T-helper 1 cell (primary cell): ENCODE data around the gene OSBPL10.

Experiments used
- DNase-seq, 5 donors: peaks; one replicate each; pipeline ENCODE4 v3.0.0-alpha.2; 2012 to 2020

Gene OSBPL10

DNA sequence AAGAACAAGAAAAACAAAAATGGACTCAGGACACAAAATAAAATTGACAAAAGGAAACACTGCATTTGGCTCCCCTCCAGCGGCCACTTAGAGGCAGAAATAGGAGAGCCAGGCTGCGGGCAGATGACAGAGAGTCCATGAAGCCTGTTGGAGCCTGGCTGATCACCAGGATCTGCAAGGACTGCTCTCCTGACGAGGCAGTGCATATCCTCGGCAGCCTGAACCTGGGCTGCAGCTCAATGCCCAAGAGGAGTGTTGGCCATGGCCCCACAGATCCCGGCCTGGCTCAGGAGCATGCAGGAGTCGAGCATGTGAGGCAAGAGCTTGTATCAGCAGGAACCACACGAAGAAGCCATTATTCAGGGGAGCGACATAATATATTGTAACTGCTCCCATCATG, 248.5 kb downstream of the OSBPL10 start:
- DNase-seq = no peak

DNA sequence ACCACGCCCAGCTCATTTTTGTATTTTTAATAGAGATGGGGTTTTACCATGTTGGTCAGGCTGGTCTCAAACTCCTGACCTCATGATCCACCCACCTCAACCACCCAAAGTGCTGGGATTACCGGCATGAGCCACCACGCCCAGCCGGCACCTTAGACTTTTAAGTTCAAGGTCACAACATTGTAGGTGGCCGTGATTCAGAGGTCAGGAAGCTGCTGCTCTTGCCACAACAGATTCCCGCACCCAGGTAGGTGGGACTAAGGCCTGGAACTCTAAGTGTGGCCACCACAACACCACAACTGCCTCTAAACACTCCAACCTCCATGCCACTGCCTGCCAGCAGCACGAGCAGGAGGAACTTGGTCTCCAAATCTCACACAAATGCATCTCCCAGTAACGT, 251.5 kb downstream of the OSBPL10 start:
- DNase-seq = no peak

DNA sequence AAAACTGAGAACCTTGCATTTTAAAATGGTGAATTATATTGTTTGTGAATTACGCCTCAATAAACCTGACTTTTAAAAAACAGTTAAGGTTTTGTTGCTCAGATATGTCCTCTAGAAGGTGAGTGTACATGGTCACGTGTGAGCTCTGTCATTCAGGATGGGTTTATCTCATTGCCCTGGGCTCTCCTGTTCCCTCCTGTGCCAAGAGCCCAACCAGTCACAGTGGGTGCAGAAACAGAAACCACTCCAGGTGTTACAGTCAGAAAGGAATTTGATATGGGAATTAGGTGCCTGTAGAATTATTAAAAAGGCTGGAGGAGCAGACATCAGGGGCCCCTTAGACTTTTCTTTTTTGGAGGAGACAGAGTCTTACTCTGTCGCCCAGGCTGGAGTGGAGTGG, 252.0 kb downstream of the OSBPL10 start:
- DNase-seq = no peak

DNA sequence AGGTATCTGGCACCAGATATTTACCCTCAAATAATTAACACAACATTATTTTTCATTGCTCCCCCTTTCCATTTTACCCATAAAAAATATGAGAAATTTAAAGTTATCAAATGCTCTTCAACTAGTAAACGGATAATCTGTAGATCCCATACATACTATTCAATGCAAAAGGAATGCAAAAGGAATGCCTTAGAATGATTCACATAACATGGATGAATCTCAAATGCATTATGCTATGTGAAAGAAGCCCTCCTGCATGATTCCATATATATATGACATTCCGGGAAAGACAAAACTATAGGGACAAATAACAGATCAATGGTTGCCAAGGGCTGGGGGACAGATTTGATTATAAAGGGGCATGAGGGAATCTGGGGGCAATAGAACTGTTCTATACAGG, 252.7 kb downstream of the OSBPL10 start:
- DNase-seq = no peak

DNA sequence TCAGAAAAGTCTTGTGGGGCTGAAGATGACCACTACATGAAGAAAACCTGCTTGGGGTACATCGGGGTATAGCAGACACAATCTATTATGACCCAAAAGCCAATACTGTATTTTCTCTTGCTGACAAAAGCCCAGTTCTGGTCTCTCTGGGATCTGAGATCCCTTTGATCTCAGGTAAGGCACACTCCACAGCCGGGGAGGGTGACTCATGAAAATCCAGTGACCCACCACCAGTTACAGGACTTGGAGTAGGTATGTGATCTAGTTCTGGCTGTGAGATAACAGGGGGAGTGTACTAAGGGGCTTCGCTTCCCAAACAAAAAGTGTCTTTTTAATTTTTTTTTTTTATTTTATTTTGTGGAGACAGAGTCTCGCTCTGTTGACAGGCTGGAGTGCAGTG, 255.1 kb downstream of the OSBPL10 start:
- DNase-seq = no peak

DNA sequence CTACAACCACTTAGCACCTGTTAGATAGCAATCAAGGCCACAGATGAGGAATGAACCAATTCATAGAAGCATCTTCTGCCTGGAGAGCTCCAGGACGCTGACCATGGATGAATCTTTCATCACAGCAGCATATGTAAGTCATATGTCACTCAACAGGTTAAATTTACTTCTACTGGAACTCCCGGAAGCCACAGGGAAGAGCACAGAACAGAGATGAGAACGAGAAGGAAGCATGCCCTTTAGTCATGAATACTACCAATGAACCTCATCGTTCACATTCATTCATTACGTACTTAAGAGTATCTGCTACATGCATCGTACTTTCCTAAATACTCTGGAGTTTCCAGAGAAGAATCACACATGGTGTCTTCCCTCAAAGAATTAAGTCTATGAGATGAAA, 255.5 kb downstream of the OSBPL10 start:
- no peak for DNase-seq

DNA sequence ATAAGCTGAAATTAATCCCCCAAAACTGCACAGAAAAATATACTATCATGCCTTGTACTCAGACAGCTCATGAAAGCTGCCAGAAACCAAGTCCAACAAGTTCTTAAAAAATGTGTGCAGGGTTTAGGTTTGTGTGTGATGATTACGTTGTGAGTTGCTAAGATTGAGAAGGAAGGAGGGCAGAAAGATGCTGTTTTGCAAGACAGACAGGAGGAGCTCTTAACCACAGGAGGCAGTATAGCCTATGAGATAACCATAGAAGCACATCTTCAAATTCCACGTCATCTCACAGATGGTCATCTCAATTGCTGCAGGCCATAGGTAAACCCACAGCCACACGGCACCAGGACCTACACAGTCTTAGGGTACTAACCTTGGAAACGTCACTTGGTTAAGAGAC, 256.4 kb downstream of the OSBPL10 start:
- peak in 1 of 5 donors; percentile 55 for DNase-seq

DNA sequence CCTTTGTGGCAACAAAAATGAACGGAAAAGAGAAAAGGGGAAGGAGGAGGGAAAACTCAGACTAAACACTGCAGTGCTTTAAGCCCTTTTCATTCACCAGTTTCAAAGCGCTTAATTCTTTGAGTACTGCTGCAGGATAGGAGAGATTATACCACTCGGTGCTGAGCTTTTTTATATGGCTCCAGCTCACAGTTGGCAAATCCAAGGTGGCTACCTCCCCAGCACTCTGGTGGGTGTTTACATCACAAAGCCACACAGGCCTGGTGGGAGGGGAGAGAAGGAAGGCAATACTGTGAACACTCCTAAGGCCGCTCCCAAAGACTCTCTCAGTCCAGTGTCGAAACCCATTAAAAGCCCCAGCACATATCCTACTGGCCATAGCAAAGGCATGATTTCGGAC, 256.9 kb downstream of the OSBPL10 start:
- no peak for DNase-seq

DNA sequence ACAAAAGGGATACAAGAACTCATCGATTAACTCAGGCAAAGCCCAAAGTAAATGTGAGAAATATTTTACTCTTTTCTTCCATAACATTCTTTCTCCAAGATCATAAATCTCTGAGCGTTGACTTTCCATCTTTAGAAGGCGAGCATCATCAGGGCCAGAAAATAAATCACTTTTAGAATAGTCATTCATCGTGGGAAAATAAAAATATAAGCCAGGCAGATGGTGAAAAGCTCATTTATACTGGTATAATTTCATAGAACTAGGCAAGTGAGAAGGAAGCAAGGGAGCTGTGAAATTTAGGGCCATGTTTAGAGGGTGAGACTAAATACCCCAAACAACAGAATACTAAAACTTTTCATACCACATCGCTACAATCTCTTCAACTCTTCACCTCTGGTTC, 257.4 kb downstream of the OSBPL10 start:
- DNase-seq = no peak

DNA sequence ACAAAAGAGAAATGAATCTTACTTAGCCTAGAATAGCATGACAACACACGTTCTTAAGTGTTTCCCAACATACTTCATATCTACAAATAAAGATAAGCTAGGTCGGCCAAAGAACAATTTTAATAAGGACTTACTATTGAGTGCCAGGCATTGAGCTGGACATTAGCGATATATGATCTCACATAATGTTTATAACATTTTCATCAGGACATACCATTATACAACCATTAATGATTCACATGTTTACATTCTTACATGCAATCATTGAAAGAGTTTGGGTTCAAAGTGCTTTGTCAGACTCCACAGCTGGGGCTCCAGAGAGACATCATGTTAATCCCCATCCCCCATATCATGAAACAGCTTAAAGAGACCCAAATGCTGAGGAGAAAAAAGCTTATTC, 259.4 kb downstream of the OSBPL10 start:
- DNase-seq = no peak

DNA sequence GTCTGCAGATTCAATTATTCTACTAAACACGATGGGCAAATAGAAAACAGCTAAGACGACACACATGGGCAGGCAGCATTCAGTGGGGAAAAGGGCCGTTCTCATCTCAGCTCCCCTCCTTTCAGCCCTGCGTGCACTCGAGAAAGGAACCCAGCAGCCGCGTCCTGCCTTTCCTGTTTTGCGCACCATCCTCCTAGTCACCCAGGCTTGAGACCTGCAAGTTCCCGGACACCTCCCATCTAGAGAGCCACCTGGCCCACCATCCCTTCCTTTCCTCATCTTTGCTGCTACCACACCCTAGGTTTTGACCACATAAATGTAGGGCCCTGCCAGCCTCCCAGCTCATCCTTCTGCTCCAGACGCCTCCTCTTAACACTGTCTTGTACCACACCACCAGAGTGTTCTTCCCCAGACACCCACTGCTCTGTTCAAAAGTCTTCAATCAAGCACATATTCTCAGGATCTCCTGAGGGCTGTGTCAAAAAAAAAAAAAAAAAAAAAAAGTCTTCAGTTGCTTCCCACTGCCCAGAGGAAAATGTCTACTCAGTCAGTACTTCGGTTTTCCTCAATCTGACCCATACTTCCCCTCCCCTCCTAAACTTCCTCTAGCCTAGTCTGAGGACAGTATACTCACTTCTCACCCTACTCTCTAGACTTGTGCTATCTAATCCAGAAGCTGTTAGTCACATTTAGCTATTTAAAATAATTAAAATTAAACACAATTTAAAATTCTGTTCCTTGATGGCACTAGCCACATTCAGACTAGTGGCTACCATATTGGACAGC, 266.4 kb downstream of the OSBPL10 start:
- no peak for DNase-seq

DNA sequence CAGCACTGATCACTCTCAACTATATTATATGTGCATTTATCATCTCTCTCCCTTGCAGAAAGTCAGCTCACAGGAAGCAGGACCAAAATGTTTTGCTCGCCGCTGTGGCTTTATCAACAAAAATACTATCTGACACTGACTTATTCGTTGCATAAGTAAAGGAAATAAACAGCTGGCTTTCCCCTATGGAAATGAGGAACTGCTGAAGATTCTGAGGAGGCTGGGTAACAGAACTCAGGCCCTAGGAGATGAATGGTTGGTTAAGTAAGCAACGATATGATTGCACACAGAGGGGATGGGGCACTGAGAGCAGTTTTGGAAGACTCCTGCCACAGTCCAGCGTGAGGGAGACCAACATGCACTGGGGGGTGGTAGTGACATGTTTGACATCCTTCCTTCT, 267.2 kb downstream of the OSBPL10 start:
- DNase-seq = no peak

DNA sequence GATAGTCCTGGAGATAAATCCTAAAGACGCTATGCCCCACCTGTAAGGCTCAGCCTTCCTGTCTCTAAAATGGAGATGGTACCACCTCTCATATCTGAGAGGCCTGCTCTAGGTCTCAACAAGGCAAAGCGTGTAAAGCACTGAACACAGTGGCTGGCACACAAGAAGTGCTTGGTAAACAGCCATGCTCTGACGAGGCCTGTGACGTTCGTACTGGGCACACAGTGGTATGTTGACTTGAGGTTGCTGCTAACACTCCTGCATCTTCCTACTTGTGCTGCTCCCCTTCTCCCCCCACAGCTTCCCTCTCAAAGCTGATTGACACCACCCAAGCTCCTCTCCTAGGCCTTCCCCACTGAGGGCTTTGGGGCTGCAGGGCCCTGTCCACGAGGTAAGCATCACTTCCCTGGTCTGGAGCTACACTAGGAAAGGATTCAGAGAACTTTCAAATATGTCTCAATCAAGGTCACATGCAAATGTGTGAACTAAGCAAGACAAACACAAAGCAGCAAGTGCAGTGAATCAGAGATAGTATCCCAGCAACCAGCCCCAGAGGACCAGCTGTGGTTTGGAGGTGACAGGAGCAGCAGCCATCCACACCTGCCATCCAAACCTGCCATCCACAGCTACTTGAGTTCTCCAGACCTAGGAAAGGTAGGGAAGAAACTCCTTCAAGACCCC, 270.8 kb downstream of the OSBPL10 start:
- DNase-seq = no peak

DNA sequence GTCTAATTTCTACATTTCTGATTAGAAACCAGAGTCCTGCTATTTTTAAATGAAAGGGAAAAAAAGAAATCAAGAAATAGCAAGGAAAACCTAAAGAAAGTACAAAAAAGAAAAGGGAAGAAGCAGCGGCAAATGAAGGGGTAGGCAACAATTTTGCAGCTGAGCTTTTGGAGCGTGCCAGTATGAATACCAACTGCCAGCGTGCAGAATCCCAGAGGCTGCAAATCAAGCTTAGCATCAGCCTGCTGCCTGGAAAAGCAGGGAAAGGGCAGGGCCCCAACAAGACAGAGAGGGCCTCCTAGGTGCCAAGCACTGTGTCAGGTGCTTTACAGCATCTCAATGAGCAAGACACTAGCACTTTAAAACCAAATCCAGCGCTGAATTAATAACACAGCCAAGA, 271.5 kb downstream of the OSBPL10 start:
- no peak for DNase-seq

DNA sequence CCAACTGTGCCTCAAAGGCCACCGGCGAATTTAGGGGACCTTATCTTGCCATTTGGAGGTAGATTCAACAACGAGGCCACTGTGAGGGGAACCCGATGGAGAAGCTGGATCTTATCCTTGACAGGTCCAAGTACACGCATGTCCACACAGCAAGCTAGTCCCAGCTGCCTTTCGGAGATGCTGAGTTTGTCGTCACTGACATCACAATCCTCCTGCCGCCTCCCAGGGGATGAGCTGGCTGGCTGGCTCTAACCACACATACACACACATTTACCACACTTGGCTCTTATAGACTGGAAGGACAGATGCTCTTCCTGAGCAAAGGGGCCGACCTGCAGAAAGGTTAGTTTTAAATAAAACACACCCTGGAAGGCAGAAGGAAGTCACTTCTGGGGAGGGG, 272.1 kb downstream of the OSBPL10 start:
- no peak for DNase-seq

DNA sequence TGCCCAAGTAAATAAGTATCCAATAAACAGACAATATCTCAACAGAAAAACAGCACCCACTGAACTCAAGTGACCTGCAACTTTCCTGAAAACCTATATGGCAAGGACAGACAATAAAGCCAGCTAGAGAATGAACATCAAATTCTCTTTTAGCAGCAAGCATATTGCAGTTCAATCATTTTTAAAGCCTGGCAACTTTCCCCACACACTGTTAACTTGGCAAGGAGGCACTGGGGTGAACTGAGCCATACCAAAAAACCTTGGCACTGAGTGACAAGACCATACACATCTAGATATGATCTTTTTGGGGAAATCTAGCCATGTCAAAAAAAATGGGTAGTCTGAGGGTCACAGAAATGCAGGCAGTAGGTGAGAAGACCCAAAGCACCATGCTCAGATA, 273.8 kb downstream of the OSBPL10 start:
- DNase-seq = no peak

DNA sequence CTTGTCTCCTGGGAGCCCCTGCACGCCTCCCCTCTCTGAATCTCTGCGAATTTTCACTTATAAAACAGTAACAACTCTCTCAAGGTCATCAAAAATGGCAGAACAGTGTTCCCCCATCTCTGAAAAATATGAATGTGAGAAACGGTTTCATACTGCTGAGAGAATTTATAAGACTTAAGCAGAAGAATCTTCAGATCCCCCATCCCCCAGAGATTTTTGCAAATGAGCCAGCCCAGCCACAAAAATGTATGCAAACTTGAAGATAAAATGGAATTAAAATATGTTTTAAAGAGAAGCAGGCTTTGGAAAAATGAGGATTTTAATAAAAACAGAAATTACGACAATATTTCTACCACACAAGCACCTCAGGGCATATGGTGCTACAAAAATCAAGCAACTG, 275.3 kb downstream of the OSBPL10 start:
- no peak for DNase-seq

DNA sequence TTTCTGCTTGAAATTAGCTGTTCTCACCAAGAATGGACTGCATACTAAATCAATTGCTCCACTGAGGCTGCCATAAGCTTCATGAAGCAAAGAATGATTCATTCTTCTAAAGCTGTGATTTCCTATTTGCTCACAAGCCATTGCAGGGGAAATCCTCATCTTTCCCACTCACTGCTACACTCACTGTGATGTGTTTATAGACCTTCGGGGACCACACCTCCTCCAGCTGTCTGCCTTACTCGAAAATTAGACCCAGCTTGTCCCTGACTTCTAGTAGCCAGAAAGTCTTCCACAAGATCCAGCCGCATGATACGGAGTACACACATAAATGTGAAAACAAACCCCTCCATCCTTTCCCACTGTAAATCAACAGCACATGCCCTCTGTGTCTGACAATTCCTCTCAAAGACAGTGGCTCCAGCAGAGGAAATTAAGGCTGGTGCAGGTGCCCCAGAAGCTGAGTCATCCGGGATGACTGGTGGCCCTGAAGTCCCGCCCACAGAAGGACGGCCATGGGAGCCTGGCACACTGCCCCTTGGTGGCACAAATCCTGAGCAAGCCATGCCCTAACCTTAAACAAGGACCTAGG, 276.4 kb downstream of the OSBPL10 start:
- DNase-seq = peak in 1 of 5 donors; percentile 66

DNA sequence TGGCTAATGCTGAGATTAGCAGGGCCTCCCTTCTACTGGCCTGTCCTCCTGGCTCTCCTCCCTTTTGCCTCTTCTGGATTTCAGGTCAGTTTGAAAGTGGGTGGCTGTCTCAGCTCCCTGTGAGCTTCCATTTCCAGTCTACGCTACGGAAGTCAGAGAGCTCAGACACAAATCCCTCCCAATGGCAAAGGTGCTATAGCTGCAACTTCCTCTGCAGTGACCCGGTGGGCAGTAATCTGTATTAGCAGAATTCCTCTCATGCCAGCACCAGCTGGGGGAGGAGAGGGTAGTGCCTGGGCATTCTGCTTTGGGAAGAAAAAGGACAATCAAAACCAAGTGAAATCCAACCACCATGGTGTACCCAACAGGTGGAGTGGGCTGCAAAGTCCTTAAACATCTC, 276.9 kb downstream of the OSBPL10 start:
- DNase-seq = no peak

DNA sequence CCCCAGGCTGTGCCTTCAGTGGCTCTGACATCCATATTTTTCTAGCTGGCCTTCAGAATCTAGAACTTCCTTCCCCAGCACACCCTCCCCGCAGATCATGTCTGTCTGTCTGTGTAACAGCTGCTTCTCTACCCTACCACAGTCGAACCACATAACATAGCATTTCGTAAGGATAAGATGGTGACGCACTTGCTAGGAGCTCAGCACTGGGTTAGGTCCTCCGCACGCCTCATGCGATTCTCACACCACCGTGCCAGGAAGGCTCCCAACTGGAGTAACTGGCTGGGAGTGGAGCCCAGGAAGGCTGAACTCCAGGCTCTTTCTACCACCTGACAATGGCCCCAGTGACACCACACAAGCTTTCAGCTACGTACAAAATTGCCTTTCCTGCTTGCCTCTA, 279.8 kb downstream of the OSBPL10 start:
- no peak for DNase-seq

DNA sequence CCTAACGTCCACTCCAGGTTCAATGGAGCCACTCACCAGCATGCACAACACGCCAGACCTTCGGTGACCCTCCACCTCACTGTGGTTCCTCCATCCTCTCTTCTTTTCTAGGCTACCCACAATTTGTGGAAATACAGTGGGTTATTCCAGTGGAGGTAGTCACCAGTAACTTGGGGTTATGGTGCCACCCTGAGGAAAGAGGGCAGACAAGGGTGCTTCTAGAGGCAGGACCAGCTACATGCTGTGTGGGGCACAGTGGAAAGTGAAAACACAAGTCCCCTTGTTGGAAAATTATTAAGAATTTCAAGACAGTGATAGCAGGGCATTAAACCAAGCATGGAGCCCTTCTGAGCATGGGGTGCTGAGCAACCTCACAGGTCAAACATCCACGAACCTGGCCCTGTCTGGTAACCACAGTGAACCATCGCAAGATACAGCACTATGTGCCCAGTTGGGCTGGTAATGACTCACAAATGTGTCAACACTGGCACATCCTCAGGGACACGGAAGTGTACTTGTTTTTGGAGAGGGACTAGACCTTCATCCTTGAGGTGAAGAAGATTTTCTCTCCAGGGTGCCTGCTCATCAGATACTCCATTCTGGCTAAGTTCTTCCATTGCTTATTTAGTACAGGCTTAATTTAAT, 281.6 kb downstream of the OSBPL10 start:
- no peak for DNase-seq

DNA sequence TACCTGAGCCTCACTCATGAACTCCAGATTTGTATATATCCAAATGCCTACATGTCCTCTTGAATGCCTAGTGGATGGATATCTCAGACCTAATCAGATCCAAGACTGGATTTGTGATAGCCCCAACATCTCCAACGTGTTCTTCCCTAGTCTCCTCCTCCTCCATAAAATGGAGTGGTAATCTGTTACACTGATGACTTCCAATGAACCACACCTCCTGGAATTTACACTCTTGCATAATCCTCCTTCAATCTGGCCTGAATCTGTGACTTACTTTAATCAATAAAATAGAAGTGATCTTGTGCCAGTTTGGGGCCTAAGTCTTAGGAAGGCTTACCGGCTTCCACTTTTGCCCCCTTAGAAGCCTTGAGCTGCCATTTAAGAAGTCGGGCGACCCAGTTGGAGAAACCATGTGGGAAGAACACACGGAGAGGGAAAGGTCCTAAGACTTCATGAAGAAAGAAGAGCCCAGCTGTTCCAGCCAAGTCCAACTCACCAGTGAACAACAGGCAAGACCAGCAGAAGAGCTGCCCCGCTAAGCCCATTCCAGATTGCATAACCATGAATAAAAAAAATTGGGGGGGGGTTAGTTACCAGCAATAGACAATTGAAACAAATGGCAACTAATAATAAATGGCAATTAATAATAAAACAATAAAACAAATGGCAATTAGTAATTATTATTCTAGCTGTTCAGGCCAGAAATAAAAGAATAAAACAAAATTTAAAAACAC, 284.1 kb downstream of the OSBPL10 start:
- DNase-seq = no peak

DNA sequence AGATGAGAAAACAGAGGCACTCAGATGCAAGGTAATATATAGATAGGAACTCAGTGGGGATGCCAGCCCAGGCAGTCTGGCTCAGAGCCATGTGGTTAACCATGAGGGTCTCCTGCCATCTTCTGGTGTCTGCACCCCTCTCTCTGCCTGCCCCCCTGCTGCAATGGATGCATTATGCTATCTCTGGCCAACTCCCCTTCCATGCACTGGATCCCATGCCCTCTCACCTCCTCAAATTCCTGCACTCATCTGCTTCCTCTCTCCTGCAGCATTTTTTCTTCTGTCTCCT, 285.1 kb downstream of the OSBPL10 start:
- no peak for DNase-seq
